Nephron (organoid): Measurements from ENCODE around the gene TMEM150B.
A peak's percentile ranks its signal among the peaks of the same experiment; 100 is the strongest.

ENCODE experiments used
- H3K27ac Mint-ChIP-seq, 3 experiments: 2 replicates each; pipeline ENCODE4 v1.8.0; 2020; ENCODE audit warnings: mixed read lengths in 3 of 3, mild to moderate bottlenecking in 2 of 3, moderate library complexity in 1 of 3
- H3K27me3 Mint-ChIP-seq: 2 replicates; pipeline ENCODE4 v1.8.0; 2021; ENCODE audit warnings: low read depth, mild to moderate bottlenecking, moderate library complexity, mixed read lengths
- H3K36me3 Mint-ChIP-seq: 2 replicates; pipeline ENCODE4 v1.8.0; 2020; ENCODE audit warnings: low read depth, mixed read lengths
- H3K4me1 Mint-ChIP-seq: 2 replicates; pipeline ENCODE4 v1.8.0; 2020; ENCODE audit warnings: mixed read lengths
- H3K4me3 Mint-ChIP-seq, 3 experiments: 2 replicates each; pipeline ENCODE4 v1.8.0; 2020; ENCODE audit warnings: mild to moderate bottlenecking in 3 of 3, mixed read lengths in 3 of 3, moderate library complexity in 2 of 3
- H3K9me3 Mint-ChIP-seq: 2 replicates; pipeline ENCODE4 v1.8.0; 2020; ENCODE audit warnings: mixed read lengths
- CTCF ChIP-seq, 3 experiments: fragments of 200-600 bp; sonication (generic); IDR thresholded peaks; one replicate each; pipeline ENCODE4 v1.5.0; 2021; ENCODE audit warnings: antibody characterized with exemption in 3 of 3; ENCODE audit not compliant: unreplicated experiment in 3 of 3

The TMEM150B gene

DNA sequence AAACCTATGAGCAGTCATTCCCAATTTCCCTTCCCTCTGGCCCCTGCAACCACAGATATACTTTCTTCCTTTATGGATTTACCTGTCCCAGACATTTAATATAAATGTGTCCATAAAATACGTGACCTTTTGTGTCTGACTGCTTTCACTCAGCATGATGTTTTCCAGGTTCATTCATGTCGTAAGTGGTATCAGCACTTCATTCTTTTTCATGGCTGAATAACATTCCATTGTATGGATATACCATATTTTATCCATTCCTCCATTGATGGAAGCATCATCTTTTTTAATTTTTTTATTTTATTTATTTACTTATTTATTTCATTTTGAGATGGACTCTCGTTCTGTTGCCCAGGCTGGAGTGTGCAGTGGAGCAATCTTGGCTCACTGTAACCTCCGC, 58.3 kb downstream of the TMEM150B start:
- TF ChIP-seq CTCF (IDR thresholded peaks at IDR 0.05; ENCODE audit: unreplicated experiment in 3 of 3), result no peak
- Mint-ChIP-seq H3K9me3 (peaks cover 9% of the 10 kb centered on the region), H3K27me3 (peaks cover 5% of the 10 kb centered on the region), H3K4me1 (peaks cover 7% of the 10 kb centered on the region), H3K27ac (no peak overlapping the region), H3K36me3 (peaks cover 40% of the 10 kb centered on the region), H3K4me3 (no peak overlapping the region)

DNA sequence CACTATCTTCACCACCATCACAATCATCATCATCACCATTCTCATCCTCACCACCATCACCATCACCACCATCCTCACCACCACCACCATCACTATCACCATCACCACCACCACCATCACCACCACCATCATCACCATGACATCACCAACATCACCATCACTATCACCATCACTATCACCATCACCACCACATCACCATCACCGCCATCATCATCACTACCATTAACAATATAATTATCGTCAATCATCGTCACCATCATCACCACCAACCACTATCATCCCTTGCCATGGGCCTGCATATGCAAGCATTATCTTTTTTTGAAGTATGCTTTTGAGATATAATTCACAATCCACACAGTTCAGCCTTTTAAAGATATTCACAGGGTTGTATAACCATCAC, 58.7 kb downstream of the TMEM150B start:
- Mint-ChIP-seq H3K4me3 (peak overlapping the region in 1 of 3 experiments; percentile 20), H3K27ac (peak overlapping the region in 1 of 3 experiments; percentile 2), H3K27me3 (peaks cover 5% of the 10 kb centered on the region), H3K9me3 (peaks cover 9% of the 10 kb centered on the region), H3K36me3 (peaks cover 37% of the 10 kb centered on the region), H3K4me1 (peaks cover 7% of the 10 kb centered on the region)
- TF ChIP-seq CTCF (IDR thresholded peaks at IDR 0.05; ENCODE audit: unreplicated experiment in 3 of 3), result no peak

DNA sequence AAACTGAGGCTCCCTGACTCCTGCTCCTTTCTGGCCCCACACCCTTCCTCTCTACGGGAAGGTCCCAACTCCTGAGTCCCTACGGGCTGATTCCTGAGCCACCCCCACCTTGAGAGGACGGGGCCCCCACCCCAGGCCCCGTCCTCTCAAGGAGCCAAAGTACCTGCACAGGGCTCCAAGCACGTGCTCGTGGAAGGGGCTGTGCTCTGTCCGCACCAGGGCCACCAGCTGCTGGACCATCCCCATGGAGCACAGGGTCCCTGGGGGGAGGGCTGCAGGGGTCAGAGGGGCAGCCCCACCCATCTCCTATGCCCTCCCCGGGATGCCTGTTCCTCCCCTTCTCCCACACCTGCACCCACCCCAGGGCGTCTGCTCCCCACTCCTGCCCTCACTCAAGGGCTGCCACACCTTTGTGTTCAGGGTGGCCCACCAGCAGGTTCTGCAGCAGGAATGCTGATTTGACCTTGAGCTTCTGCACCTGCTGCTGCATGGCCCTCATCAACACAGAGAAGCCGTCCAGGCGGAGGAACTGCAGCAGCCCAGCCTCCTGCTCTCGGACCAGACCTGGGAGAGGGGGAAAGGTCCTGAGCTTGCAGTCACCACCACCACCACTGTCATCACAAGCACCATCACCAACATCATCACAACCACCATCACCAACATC, 59.3 kb downstream of the TMEM150B start:
- Mint-ChIP-seq H3K4me1 (peaks cover 7% of the 10 kb centered on the region), H3K9me3 (peaks cover 9% of the 10 kb centered on the region), H3K27me3 (peaks cover 5% of the 10 kb centered on the region), H3K36me3 (peaks cover 34% of the 10 kb centered on the region), H3K27ac (peak overlapping the region in 1 of 3 experiments; percentile 2), H3K4me3 (peak overlapping the region in 1 of 3 experiments; percentile 20)
- no peak for TF ChIP-seq CTCF (IDR thresholded peaks at IDR 0.05; ENCODE audit: unreplicated experiment in 3 of 3)

- peaks cover 30% of the 10 kb centered on the region for H3K36me3 Mint-ChIP-seq
- peaks cover 9% of the 10 kb centered on the region for H3K9me3 Mint-ChIP-seq
- no peak for TF ChIP-seq CTCF (IDR thresholded peaks at IDR 0.05; ENCODE audit: unreplicated experiment in 3 of 3)
- H3K27me3 Mint-ChIP-seq, result peaks cover 5% of the 10 kb centered on the region
- H3K4me1 Mint-ChIP-seq, result peaks cover 7% of the 10 kb centered on the region
- H3K4me3 Mint-ChIP-seq, result no peak overlapping the region
- H3K27ac Mint-ChIP-seq, result no peak overlapping the region
These were observed 60.0 kb downstream of the TMEM150B start for GRCh38 chr19:55265173-55265572.

DNA sequence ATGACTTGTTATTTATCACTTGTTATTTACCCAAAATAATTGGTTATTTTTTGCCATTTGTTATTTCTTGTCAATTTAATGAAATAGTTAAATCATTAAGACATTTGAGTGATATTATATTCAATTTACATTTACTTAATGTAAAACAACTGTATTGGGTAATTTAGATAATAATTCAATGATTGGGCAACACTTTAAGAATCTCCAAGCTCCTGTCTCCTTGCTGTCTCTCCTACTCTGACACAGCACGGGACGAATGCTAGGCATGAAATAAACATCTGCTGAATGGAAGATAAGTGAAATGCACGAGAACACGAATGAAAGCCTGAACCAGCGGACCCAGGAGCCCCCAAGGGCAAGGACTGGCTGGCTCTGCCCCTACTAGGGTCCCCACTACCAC, 60.6 kb downstream of the TMEM150B start:
- H3K4me3 Mint-ChIP-seq, result no peak overlapping the region
- H3K9me3 Mint-ChIP-seq, result peaks cover 9% of the 10 kb centered on the region
- TF ChIP-seq CTCF (IDR thresholded peaks at IDR 0.05; ENCODE audit: unreplicated experiment in 3 of 3), result no peak
- H3K27me3 Mint-ChIP-seq, result peaks cover 5% of the 10 kb centered on the region
- H3K4me1 Mint-ChIP-seq, result peaks cover 7% of the 10 kb centered on the region
- H3K36me3 Mint-ChIP-seq, result peaks cover 26% of the 10 kb centered on the region
- no peak overlapping the region for H3K27ac Mint-ChIP-seq
